Thyroid gland (tissue), 4 donors: ENCODE data around the gene CWC27. TPM values are rescaled to one million over a fixed set of nuclear protein-coding genes. Genes with fewer than 3 reads are reported as not detected.
A peak's percentile ranks its signal among the peaks of the same experiment; 100 is the strongest.

Source experiments
- DNase-seq, 2 donors: peaks; one replicate each; pipeline ENCODE4 v3.0.0-alpha.2; 2019
- H3K27ac ChIP-seq, 3 donors: fragments of 200-600 bp; sonication (generic); 1 replicate in 2 of 3; 2 replicates in 1 of 3; pipeline ENCODE4 v1.5.1; 2016 to 2019; ENCODE audit warnings: mild to moderate bottlenecking in 1 of 3, moderate library complexity in 1 of 3
- H3K27me3 ChIP-seq: fragments of 200-600 bp; sonication (generic); one replicate; pipeline ENCODE4 v1.5.1; 2019
- H3K36me3 ChIP-seq, 2 donors: fragments of 200-600 bp; sonication (generic); one replicate each; pipeline ENCODE4 v1.5.1; 2016 to 2019
- H3K4me1 ChIP-seq, 2 donors: fragments of 200-600 bp; sonication (generic); one replicate each; pipeline ENCODE4 v1.5.1; 2017 to 2019
- H3K4me3 ChIP-seq, 3 donors: fragments of 200-600 bp; sonication (generic); replicated peaks in 1 of 3; 1 replicate in 2 of 3; 2 replicates in 1 of 3; pipeline ENCODE4 v1.5.1; 2016; ENCODE audit warnings: mild to moderate bottlenecking in 1 of 3
- H3K9me3 ChIP-seq: fragments of 200-600 bp; sonication (generic); one replicate; pipeline ENCODE4 v1.5.1; 2017
- POLR2A ChIP-seq, 2 donors: fragments of 450-650 bp; IDR thresholded peaks; one replicate each; pipeline ENCODE4 v1.6.1; 2017; ENCODE audit warnings: antibody characterized with exemption in 2 of 2, mild to moderate bottlenecking in 2 of 2, moderate library complexity in 1 of 2
- WGBS, 2 donors: methylation state at CpG; one replicate each; pipeline ENCODE4 v1.1.5; 2017; 5-methylcytosine and 5-hydroxymethylcytosine counted together
- intact Hi-C: fragments of 100-400 bp; cut with DNase I; formaldehyde crosslinking; loops from one replicate; pipeline ENCODE4 v1.15.1; 2023
- total RNA-seq, 4 donors: library from RNA; depleted of rRNA; stranded (reverse); fragments of >200 nt; gene quantifications; one replicate each; pipeline ENCODE4 v1.2.3, GENCODE V29; 2016
- TF ChIP-seq, protein P1 (sequence below), 6 experiments: fragments of 200-600 bp in 3 of 6; fragments of 450-650 bp in 3 of 6; sonication (generic) in 3 of 6; IDR thresholded peaks; one replicate each; pipeline ENCODE4 v1.5.1; 2016 to 2019; ENCODE audit warnings: antibody characterized with exemption in 6 of 6, mild to moderate bottlenecking in 2 of 6, inconsistent platforms in 1 of 6, moderate library complexity in 1 of 6

CWC27 gene, protein sequence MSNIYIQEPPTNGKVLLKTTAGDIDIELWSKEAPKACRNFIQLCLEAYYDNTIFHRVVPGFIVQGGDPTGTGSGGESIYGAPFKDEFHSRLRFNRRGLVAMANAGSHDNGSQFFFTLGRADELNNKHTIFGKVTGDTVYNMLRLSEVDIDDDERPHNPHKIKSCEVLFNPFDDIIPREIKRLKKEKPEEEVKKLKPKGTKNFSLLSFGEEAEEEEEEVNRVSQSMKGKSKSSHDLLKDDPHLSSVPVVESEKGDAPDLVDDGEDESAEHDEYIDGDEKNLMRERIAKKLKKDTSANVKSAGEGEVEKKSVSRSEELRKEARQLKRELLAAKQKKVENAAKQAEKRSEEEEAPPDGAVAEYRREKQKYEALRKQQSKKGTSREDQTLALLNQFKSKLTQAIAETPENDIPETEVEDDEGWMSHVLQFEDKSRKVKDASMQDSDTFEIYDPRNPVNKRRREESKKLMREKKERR
- 10 to 100 TPM; 15.0 to 24.3 (median 16.7) TPM for total RNA-seq

DNA sequence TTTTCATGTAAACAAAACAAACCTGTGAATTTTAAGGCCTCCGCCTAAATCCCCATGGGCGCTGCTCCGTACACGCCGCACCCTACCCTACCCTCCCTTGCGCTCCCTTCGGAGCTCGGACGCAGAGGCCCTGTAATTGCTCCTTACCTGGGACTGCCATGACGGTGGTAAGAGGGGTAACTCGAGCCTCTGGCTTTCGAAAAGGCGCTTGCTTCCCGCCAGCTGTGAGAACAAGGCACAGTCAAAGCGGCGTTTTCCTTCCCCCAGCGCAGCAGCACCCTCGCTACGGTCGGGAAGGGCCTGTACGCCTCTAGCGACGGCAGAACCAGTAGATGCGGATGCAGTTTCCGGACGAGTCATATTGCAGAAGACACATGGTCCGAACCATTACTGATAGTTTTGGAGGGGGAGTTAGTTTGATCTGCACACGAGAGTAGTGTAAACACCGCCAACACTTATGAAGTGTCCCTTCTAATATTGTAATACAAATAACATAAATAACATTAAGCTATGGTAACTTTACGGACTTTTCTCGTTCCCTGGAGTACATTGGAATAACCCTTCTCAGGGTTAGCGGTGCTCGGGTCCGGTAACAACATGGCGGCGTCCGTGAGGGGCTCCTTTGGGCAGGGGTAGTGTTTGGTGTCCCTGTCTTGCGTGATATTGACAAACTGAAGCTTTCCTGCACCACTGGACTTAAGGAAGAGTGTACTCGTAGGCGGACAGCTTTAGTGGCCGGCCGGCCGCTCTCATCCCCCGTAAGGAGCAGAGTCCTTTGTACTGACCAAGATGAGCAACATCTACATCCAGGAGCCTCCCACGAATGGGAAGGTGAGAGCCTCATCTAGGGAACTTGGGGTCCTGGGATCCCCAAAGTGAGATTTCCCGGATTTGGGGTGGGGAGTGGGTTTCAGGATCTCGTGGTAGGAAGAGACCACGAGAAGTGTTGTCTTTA, at the start of gene CWC27, which contains the start of gene SREK1IP1:
Gene CWC27, plus strand, starts transcription at position 573 of the 955 bp plus-strand sequence. Its CDS starts 217 bp downstream, at position 790.
Gene SREK1IP1, minus strand, starts transcription at position 334 of the 955 bp plus-strand sequence. Its CDS starts 174 bp downstream, at position 160.
- Histone ChIP-seq H3K4me1 (peaks cover 30 to 34% of the 10 kb centered on the region in 2 donors), H3K36me3 (no peaks in the 10 kb centered on the region), H3K27me3 (no peaks in the 10 kb centered on the region), H3K27ac (peak within 1 kb of the TSS; percentile 37 to 97 (median 84)), H3K9me3 (no peaks in the 10 kb centered on the region), H3K4me3 (peak within 1 kb of the TSS; percentile 80)
- intact Hi-C loops = no loop called here
- TF ChIP-seq, protein P1, sequence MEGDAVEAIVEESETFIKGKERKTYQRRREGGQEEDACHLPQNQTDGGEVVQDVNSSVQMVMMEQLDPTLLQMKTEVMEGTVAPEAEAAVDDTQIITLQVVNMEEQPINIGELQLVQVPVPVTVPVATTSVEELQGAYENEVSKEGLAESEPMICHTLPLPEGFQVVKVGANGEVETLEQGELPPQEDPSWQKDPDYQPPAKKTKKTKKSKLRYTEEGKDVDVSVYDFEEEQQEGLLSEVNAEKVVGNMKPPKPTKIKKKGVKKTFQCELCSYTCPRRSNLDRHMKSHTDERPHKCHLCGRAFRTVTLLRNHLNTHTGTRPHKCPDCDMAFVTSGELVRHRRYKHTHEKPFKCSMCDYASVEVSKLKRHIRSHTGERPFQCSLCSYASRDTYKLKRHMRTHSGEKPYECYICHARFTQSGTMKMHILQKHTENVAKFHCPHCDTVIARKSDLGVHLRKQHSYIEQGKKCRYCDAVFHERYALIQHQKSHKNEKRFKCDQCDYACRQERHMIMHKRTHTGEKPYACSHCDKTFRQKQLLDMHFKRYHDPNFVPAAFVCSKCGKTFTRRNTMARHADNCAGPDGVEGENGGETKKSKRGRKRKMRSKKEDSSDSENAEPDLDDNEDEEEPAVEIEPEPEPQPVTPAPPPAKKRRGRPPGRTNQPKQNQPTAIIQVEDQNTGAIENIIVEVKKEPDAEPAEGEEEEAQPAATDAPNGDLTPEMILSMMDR (IDR thresholded peaks at IDR 0.05) = peak in 1 of 6 experiments; percentile 31
- TF ChIP-seq POLR2A (IDR thresholded peaks at IDR 0.05) = peak in 1 of 2 donors; percentile 56
- peak; percentile 76 to 81 for DNase-seq
- 0% methylated on average over 33 to 48 of the region's 48 CpGs for WGBS, 2 donors

DNA sequence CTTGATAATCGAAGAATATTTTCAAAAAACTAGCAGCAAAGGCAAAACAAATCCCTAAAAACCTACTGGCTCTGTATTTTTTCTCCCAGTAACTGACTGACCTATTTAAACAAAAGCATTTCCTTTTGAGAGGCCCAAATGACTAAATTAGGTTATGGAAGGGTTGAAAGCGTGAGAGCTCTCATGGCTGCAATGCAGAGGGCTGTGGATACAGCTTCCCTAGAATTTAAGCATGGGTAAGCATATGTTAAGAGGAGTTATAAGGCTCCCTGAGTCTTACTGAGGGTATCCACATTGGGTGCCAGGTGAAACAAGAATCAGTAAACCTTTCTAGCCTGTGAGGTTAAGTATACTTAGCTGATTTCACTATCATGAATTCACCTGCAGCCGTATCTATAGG, 46.1 kb upstream of the CWC27 start:
- intact Hi-C loops = no loop called here
- TF ChIP-seq, protein P1 (IDR thresholded peaks at IDR 0.05) = no peak
- H3K27ac ChIP-seq = no peak overlapping the region
- H3K4me1 ChIP-seq = no peaks in the 10 kb centered on the region
- DNase-seq = no peak
- H3K9me3 ChIP-seq = no peaks in the 10 kb centered on the region
- H3K4me3 ChIP-seq = no peak overlapping the region
- peaks cover 11 to 20% of the 10 kb centered on the region in 2 donors for H3K36me3 ChIP-seq
- WGBS, 2 donors = 65% methylated on average over 3 of the region's 3 CpGs
- no peaks in the 10 kb centered on the region for H3K27me3 ChIP-seq

DNA sequence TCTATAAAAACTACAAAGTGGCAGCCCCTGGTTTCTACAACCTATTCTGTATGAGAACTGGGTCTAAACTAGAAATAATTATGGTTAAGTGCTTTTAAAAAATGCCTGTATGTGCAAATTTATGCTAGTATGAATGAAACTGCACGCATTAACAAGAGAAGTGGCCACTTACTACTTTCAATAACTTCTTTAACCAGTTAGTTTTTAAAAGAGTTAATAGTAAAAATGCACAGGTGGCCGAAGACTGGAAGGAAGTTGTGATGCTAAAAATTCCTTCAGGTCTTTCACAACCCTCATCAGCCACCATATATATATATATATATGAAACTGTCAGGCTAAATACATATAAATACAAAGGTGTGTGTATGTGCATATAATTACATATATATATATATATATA, 41.6 kb upstream of the CWC27 start:
- Histone ChIP-seq H3K4me1 (no peaks in the 10 kb centered on the region), H3K27ac (no peak overlapping the region), H3K27me3 (no peaks in the 10 kb centered on the region), H3K9me3 (no peaks in the 10 kb centered on the region), H3K36me3 (peaks cover 11 to 23% of the 10 kb centered on the region in 2 donors), H3K4me3 (no peak overlapping the region)
- TF ChIP-seq POLR2A (IDR thresholded peaks at IDR 0.05) = no peak
- TF ChIP-seq, protein P1 (IDR thresholded peaks at IDR 0.05) = no peak
- intact Hi-C loops = no loop called here
- 92 to 97% methylated on average over 2 of the region's 2 CpGs for WGBS, 2 donors
- no peak for DNase-seq

DNA sequence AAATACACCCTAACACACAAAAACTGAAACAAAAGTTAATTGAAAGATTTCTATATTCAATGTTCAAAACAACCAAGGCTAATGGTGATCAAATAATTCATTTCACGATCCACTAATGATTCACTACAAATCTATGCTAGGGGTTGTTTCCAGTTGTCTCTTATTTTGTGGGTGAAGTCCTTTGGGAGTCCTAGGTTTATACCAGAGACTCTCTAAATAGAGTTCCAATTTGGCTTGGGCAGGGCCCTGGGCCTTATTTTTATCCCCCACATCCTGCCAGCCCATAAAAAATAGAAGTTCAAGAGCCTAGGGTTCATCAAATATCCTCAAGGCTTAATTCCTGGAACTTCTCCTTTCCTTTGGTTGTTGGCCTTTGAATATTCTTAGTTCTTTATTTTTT, 26.3 kb upstream of the CWC27 start:
- H3K36me3 ChIP-seq = peaks cover 0 to 4% of the 10 kb centered on the region in 2 donors
- no peaks in the 10 kb centered on the region for H3K9me3 ChIP-seq
- H3K27me3 ChIP-seq = no peaks in the 10 kb centered on the region
- no peak overlapping the region for H3K4me3 ChIP-seq
- H3K27ac ChIP-seq = no peak overlapping the region
- intact Hi-C loops = no loop called here
- WGBS, 2 donors = 81 to 89% methylated on average over 1 of the region's 1 CpG
- DNase-seq = no peak
- no peaks in the 10 kb centered on the region for H3K4me1 ChIP-seq
- TF ChIP-seq, protein P1 (IDR thresholded peaks at IDR 0.05) = no peak
- TF ChIP-seq POLR2A (IDR thresholded peaks at IDR 0.05) = no peak
